OCI-LY1 (cell line): ENCODE data around the gene RASSF4.

ENCODE experiments used
- EZH2 ChIP-seq: fragments of 200-600 bp; sonication (generic), shearing (Covaris generic); IDR thresholded peaks from 2 replicates; pipeline ENCODE4 v1.8.0; 2017; ENCODE audit warnings: borderline replicate concordance, mixed run types, mild to moderate bottlenecking, antibody characterized with exemption, low read length, moderate library complexity, mixed read lengths
- TF ChIP-seq, protein P1 (sequence below): fragments of 200-600 bp; sonication (generic), shearing (Covaris generic); IDR thresholded peaks from 2 replicates; pipeline ENCODE4 v1.5.1; 2017; ENCODE audit warnings: mild to moderate bottlenecking, antibody characterized with exemption, low read length, moderate library complexity, mixed read lengths

DNA sequence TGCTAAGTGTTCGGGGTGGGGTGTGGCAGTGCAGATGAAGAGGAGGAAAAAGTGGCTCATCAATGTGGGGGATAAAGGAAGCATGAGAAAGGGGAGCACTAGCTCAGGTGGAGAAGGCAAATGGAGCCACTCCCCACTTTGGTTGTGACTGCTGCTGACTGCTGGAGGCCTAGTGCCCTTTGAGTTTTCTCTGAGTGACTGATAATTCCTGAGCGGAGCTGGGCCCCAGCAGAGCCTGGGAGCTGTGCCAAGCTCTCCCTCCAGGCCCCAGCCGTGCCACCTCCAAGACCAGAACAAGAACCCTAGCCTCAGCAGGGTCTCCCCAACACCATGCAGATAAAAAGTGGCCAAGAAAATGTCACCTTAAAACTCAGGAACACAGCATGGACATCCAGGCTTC is 9.7 kb upstream of the RASSF4 start:
- TF ChIP-seq, protein P1, sequence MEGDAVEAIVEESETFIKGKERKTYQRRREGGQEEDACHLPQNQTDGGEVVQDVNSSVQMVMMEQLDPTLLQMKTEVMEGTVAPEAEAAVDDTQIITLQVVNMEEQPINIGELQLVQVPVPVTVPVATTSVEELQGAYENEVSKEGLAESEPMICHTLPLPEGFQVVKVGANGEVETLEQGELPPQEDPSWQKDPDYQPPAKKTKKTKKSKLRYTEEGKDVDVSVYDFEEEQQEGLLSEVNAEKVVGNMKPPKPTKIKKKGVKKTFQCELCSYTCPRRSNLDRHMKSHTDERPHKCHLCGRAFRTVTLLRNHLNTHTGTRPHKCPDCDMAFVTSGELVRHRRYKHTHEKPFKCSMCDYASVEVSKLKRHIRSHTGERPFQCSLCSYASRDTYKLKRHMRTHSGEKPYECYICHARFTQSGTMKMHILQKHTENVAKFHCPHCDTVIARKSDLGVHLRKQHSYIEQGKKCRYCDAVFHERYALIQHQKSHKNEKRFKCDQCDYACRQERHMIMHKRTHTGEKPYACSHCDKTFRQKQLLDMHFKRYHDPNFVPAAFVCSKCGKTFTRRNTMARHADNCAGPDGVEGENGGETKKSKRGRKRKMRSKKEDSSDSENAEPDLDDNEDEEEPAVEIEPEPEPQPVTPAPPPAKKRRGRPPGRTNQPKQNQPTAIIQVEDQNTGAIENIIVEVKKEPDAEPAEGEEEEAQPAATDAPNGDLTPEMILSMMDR, result no peak
- TF ChIP-seq EZH2, result no peak
